Measurements from ENCODE around the gene FGF22.

The FGF22 gene

GRCh38 chr19:643736-644135, 4.1 kb downstream of the FGF22 start:
- POLR2A ChIA-PET: no interaction called here
- CTCF ChIA-PET: no interaction called here
- DNase-seq (ENCODE audit: extremely low spot score): no peak
- TF ChIP-seq CTCF (IDR thresholded peaks at IDR 0.05; ENCODE audit: control extremely low read depth, extremely low read depth, low read depth, missing control alignments): no peak

GRCh38 chr19:644363-644762, 4.7 kb downstream of the FGF22 start:
- no peak for DNase-seq (ENCODE audit: extremely low spot score)
- no peak for TF ChIP-seq CTCF (IDR thresholded peaks at IDR 0.05; ENCODE audit: control extremely low read depth, extremely low read depth, low read depth, missing control alignments)
- ChIA-PET POLR2A (no interaction called here), CTCF (no interaction called here)

GRCh38 chr19:644789-645188, 5.1 kb downstream of the FGF22 start:
- ChIA-PET POLR2A (no interaction called here), CTCF (no interaction called here)
- TF ChIP-seq CTCF (IDR thresholded peaks at IDR 0.05; ENCODE audit: control extremely low read depth, extremely low read depth, low read depth, missing control alignments): no peak
- DNase-seq (ENCODE audit: extremely low spot score): no peak

GRCh38 chr19:645912-646778, 6.5 kb downstream of the FGF22 start:
- ChIA-PET POLR2A (no interaction called here), CTCF (no interaction called here)
- no peak for DNase-seq (ENCODE audit: extremely low spot score)
- TF ChIP-seq CTCF (IDR thresholded peaks at IDR 0.05; ENCODE audit: control extremely low read depth, extremely low read depth, low read depth, missing control alignments): no peak

GRCh38 chr19:646779-647565, 7.3 kb downstream of the FGF22 start:
- no peak for DNase-seq (ENCODE audit: extremely low spot score)
- ChIA-PET POLR2A (no interaction called here), CTCF (interaction anchor here (2.0 kb wide), 1 partner anchor 13 kb away, joined by 4 read pairs; no protein-coding TSS in a partner anchor)

More at GRCh38 chr19:646779-647565, 7.3 kb downstream of the FGF22 start:
- TF ChIP-seq CTCF (IDR thresholded peaks at IDR 0.05; ENCODE audit: control extremely low read depth, extremely low read depth, low read depth, missing control alignments): no peak

Data from GM10248 (cell line).